Stimulated activated CD8-positive, alpha-beta memory T cell treated with anti-CD3 and anti-CD28 coated beads, Interleukin-2, amount 100 ng/mL, for 1 hour (primary cell): Measurements from ENCODE around the gene C4B.
A peak's percentile ranks its signal among the peaks of the same experiment; 100 is the strongest.
"Not testable (repeated sequence)": the region's sequence is repeated elsewhere in the genome, so short reads cannot be mapped to it uniquely, and the experiment has no call there.

Experiments
- DNase-seq, 2 donors: peaks; one replicate each; pipeline ENCODE4 v3.0.0-alpha.2; 2020; ENCODE audit warnings: low read depth in 2 of 2

C4B gene

DNA sequence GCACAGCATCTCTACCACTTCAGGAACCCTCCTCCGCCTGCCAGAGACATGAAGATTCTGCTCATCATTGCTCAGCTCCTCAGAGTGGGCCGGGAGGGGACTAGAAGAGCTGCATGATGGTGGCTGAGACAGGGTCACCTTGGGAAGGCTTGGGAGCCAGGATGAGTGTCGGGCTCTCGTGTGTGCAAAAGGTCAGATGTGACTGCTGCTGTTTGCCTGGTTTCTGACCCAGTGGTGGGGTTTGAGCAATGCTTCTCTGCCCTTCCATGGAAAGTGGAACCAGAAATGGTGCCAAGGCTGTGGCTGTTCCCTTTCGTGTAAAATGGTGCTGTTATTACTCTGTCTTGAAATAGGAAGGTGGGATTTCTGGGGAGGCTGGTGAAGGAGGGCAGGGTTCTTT is 33.6 kb upstream of the C4B start:
- DNase-seq = not testable (repeated sequence)

DNA sequence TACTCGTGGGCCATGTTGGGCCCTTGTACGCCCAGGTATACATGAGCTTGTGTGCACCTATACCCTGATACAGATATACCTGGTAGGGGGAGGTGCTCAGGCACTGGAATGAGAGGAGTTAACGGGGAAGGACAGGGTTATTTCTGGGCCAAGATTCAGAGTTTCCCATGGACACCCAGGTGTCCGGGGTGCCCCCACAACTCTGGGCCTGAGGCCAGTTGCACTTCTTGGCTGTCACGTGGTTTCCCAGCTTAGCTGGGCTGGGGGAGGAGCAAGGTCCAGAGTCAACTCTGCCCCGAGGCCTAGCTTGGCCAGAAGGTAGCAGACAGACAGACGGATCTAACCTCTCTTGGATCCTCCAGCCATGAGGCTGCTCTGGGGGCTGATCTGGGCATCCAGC is 32.9 kb upstream of the C4B start, which contains the start of gene C4A:
TSS of gene C4A (plus strand) at position 314 of the 400 bp plus-strand sequence. CDS start at position 365, 51 bp downstream.
- DNase-seq = not testable (repeated sequence)

- DNase-seq = not testable (repeated sequence)
Observed at GRCh38 chr6:31989363-31989762, 25.2 kb upstream of the C4B start.

GRCh38 chr6:31994421-31994820 is 20.2 kb upstream of the C4B start:
- not testable (repeated sequence) for DNase-seq

DNA sequence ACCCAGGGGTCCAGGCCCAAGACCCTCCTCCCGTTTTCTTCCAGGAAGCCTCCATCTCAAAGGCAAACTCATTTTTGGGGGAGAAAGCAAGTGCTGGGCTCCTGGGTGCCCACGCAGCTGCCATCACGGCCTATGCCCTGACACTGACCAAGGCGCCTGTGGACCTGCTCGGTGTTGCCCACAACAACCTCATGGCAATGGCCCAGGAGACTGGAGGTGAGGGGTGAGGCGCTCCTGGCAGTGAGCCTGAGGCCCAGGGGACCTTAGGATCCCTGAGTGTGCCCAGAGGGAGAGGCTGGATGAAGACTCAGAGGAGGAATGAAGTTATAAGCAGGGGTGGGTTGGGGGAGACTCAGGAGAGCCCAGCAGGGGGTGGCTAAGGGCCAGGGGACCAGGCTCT is 18.2 kb upstream of the C4B start:
- not testable (repeated sequence) for DNase-seq

- not testable (repeated sequence) for DNase-seq
Observed at GRCh38 chr6:32002546-32003268, 11.9 kb upstream of the C4B start.

- not testable (repeated sequence) for DNase-seq
Observed at GRCh38 chr6:32003301-32003700, 11.3 kb upstream of the C4B start.

DNA sequence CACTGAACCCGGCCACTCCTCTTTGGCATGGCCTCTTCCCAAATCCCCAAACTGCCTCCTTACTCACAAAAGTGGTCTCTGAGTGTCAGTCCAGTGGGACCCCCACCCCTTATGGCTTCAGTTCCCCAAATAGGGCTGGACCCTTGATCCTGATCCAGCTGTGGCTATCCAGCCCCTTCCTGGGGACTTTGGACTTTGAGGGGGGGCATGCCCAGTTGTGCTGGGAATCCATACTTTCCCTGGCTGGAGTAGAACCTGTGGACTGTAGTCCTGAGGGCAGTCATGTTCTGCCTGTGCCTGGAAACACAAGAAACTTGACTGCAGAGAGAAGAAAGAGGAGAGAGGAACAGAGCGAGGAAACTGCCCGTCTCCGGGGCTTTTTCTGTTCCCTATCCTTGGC is 10.2 kb upstream of the C4B start:
- not testable (repeated sequence) for DNase-seq

DNA sequence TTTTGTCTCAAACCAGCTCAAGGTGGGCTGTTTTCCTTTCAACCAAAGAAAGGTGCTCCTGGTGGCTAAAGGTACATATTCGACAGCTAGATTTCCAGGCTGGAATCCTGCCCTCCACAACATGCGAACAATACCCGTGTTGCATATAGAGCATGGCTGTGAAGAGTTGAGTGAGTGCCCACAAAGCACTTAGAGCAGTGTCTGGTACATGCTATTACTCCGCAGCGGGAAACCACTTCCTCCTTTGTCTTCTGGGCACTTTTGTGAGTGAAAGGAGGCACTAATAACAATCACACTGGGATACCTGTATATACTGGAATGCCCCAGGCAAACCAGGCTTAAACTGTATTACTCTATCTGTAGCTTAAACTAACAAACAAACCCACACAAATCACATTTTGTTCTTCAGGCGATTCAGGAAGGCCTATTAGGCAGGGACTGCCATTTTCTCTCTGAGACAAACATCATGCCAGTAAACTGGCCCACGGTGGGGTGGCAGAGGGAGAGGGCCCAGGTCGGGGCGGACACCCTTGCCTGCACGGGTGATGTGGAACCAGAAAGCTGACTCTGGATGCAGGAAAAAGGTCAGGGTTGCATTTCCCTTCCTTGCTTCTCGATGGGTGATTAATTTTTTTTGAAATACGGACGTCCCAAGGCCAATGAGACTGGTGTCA is 9.6 kb upstream of the C4B start:
- not testable (repeated sequence) for DNase-seq

DNA sequence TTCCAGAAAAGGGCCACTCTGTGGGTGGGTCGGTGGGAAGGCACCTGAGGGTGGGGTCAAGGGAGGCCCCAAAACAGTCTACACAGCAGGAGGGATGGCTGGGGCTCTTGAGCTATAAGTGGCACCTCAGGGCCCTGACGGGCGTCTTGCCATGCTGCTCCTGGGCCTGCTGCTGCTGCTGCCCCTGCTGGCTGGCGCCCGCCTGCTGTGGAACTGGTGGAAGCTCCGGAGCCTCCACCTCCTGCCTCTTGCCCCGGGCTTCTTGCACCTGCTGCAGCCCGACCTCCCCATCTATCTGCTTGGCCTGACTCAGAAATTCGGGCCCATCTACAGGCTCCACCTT is 9.1 kb upstream of the C4B start:
- DNase-seq = not testable (repeated sequence)

- not testable (repeated sequence) for DNase-seq
Observed at GRCh38 chr6:32005991-32006529, 8.5 kb upstream of the C4B start.

DNA sequence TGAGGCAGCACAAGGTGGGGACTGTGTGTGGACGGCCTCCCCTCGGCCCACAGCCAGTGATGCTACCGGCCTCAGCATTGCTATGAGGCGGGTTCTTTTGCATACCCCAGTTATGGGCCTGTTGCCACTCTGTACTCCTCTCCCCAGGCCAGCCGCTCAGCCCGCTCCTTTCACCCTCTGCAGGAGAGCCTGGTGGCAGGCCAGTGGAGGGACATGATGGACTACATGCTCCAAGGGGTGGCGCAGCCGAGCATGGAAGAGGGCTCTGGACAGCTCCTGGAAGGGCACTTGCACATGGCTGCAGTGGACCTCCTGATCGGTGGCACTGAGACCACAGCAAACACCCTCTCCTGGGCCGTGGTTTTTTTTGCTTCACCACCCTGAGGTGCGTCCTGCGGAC is 7.5 kb upstream of the C4B start:
- not testable (repeated sequence) for DNase-seq

DNA sequence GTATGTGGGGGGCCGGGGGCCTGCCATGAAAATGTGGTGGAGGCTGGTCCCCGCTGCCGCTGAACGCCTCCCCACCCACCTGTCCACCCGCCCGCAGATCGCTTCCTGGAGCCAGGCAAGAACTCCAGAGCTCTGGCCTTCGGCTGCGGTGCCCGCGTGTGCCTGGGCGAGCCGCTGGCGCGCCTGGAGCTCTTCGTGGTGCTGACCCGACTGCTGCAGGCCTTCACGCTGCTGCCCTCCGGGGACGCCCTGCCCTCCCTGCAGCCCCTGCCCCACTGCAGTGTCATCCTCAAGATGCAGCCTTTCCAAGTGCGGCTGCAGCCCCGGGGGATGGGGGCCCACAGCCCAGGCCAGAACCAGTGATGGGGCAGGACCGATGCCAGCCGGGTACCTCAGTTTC is 6.6 kb upstream of the C4B start:
- DNase-seq = not testable (repeated sequence)

- DNase-seq = peak in 1 of 2 donors; percentile 0
Observed at GRCh38 chr6:32008616-32009015, 6.0 kb upstream of the C4B start.

GRCh38 chr6:32009537-32009936 is 5.1 kb upstream of the C4B start:
- DNase-seq = not testable (repeated sequence)

GRCh38 chr6:32010856-32011530 is 3.6 kb upstream of the C4B start:
- not testable (repeated sequence) for DNase-seq

GRCh38 chr6:32012941-32013617 is 1.5 kb upstream of the C4B start:
- DNase-seq = not testable (repeated sequence)

DNA sequence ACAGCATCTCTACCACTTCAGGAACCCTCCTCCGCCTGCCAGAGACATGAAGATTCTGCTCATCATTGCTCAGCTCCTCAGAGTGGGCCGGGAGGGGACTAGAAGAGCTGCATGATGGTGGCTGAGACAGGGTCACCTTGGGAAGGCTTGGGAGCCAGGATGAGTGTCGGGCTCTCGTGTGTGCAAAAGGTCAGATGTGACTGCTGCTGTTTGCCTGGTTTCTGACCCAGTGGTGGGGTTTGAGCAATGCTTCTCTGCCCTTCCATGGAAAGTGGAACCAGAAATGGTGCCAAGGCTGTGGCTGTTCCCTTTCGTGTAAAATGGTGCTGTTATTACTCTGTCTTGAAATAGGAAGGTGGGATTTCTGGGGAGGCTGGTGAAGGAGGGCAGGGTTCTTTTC is 857 bp upstream of the C4B start:
- DNase-seq = not testable (repeated sequence)

- not testable (repeated sequence) for DNase-seq
Observed at GRCh38 chr6:32022100-32022499, 7.5 kb downstream of the C4B start.

GRCh38 chr6:32028631-32029030 is 14.0 kb downstream of the C4B start:
- not testable (repeated sequence) for DNase-seq

GRCh38 chr6:32029553-32029952 is 15.0 kb downstream of the C4B start:
- DNase-seq = not testable (repeated sequence)
